Endothelial cell of umbilical vein (primary cell): ENCODE data around the gene SLC49A4. TPM values are rescaled to one million over a fixed set of nuclear protein-coding genes. Genes with fewer than 3 reads are reported as not detected.

Experiments
- BruUV-seq: library from RNA; stranded (reverse); fragments of 400-500 nt; replicated peaks from 2 replicates; lab custom pipeline; 2021; lab: Mats Ljungman, UMichigan
- CTCF ChIA-PET: fragments of 300-600, 350-600 bp; sonication (Branson Sonifier 250); formaldehyde crosslinking; loops from one replicate; lab custom pipeline; 2021; ENCODE audit warnings: antibody characterized with exemption, inconsistent platforms; lab: Charles Lee
- POLR2A ChIA-PET: fragments of 300-600, 350-600 bp; sonication (Branson Sonifier 250); formaldehyde crosslinking; loops from one replicate; lab custom pipeline; 2021; ENCODE audit warnings: antibody characterized with exemption, inconsistent platforms; lab: Charles Lee
- DNase-seq: peaks from one replicate; pipeline ENCODE4 v3.0.0-alpha.2; 2011; ENCODE audit warnings: low read depth, low spot score
- FAIRE-seq: peaks from 2 replicates; lab custom pipeline; 2011; peaks lifted over from hg19 to GRCh38; lab: Jason Lieb, UNC
- H2AFZ ChIP-seq: 2 replicates; pipeline ENCODE4 v1.6.0; 2012; ENCODE audit warnings: low read depth, low read length, control low read depth, inconsistent platforms
- H3K27ac ChIP-seq: 2 replicates; pipeline ENCODE4 v1.5.1; 2011; ENCODE audit warnings: low read depth, mild to moderate bottlenecking, control low read depth, low read length, moderate library complexity; ENCODE audit not compliant: insufficient read depth
- H3K27me3 ChIP-seq, 2 experiments: 2 replicates each; pipeline versions ENCODE4 v1.6.0 to v1.6.1; 2011; ENCODE audit warnings: low read length in 2 of 2, mixed read lengths in 1 of 2; ENCODE audit not compliant: control insufficient read depth in 2 of 2, insufficient read depth in 2 of 2
- H3K36me3 ChIP-seq, 2 experiments: 2 replicates in 1 of 2; 3 replicates in 1 of 2; pipeline ENCODE4 v1.5.1; 2011; ENCODE audit warnings: low read length in 2 of 2, mild to moderate bottlenecking in 1 of 2, moderate library complexity in 1 of 2; ENCODE audit not compliant: control insufficient read depth in 2 of 2, insufficient read depth in 2 of 2; ENCODE audit errors: extremely low read depth in 1 of 2
- H3K4me1 ChIP-seq: 3 replicates; pipeline ENCODE4 v1.5.1; 2011; ENCODE audit warnings: mild to moderate bottlenecking, low read length; ENCODE audit not compliant: control insufficient read depth, insufficient read depth; ENCODE audit errors: extremely low read depth
- H3K4me2 ChIP-seq: 2 replicates; pipeline ENCODE4 v1.6.1; 2011; ENCODE audit warnings: low read length, control low read depth, mixed read lengths; ENCODE audit not compliant: insufficient read depth
- H3K4me3 ChIP-seq, 3 experiments: fragments of 200-600 bp in 1 of 3; sonication (generic), shearing (Covaris generic) in 1 of 3; replicated peaks in 1 of 3; 2 replicates each; pipeline ENCODE4 v1.5.1; 2011 to 2016; ENCODE audit warnings: control low read depth in 3 of 3, low read length in 3 of 3, mild to moderate bottlenecking in 2 of 3, inconsistent platforms in 1 of 3, low read depth in 1 of 3, moderate library complexity in 1 of 3; ENCODE audit not compliant: insufficient read depth in 1 of 3
- H3K79me2 ChIP-seq: 2 replicates; pipeline ENCODE4 v1.6.0; 2012; ENCODE audit warnings: low read length, inconsistent platforms; ENCODE audit not compliant: control insufficient read depth, insufficient read depth
- H3K9ac ChIP-seq: replicated peaks from 2 replicates; pipeline ENCODE3; 2011; ENCODE audit warnings: low read length, control low read depth; ENCODE audit not compliant: insufficient read depth; ENCODE audit errors: extremely low read depth
- H3K9me1 ChIP-seq: replicated peaks from 3 replicates; pipeline ENCODE4 v1.6.0; 2011; ENCODE audit warnings: mild to moderate bottlenecking, low read length; ENCODE audit not compliant: control insufficient read depth, insufficient read depth; ENCODE audit errors: extremely low read depth
- H3K9me3 ChIP-seq: replicated peaks from 2 replicates; pipeline ENCODE4 v1.5.1; 2012; ENCODE audit warnings: low read length, inconsistent platforms; ENCODE audit not compliant: control insufficient read depth, insufficient read depth
- H4K20me1 ChIP-seq: replicated peaks from 2 replicates; pipeline ENCODE3; 2011; ENCODE audit warnings: mild to moderate bottlenecking, low read length; ENCODE audit not compliant: control insufficient read depth, insufficient read depth; ENCODE audit errors: extremely low read depth
- EZH2 ChIP-seq: IDR thresholded peaks from 2 replicates; pipeline ENCODE4 v1.6.1; 2012; ENCODE audit warnings: borderline replicate concordance, low read depth, mild to moderate bottlenecking, moderate library complexity, low read length, inconsistent platforms; ENCODE audit not compliant: severe bottlenecking
- FOS ChIP-seq: IDR thresholded peaks from 2 replicates; pipeline ENCODE4 v1.6.1; 2011; ENCODE audit warnings: mild to moderate bottlenecking, low read length, moderate library complexity, borderline replicate concordance; ENCODE audit not compliant: insufficient read depth
- MYC ChIP-seq: IDR thresholded peaks from one replicate; pipeline ENCODE4 v1.6.1; 2011; ENCODE audit warnings: mild to moderate bottlenecking, low read depth, low read length
- POLR2A ChIP-seq: IDR thresholded peaks from 2 replicates; pipeline ENCODE4 v1.6.1; 2012; ENCODE audit warnings: low read depth, mild to moderate bottlenecking, control low read depth, low read length
- dilution Hi-C: fragments of 300-500 bp; cut with MboI; formaldehyde crosslinking; loops from one replicate; pipeline ENCODE4 v1.15.0; 2019; ENCODE audit warnings: low sequenced_read_pairs; ENCODE audit not compliant: extremely low pct_ligation_motif_present
- intact Hi-C: fragments of 100-400 bp; cut with micrococcal nuclease; formaldehyde crosslinking; loops from one replicate; pipeline ENCODE4 v1.10.0; 2022
- polyA plus RNA-seq, 4 experiments: library from polyadenylated mRNA; depleted of rRNA in 3 of 4; stranded (reverse) in 3 of 4; unstranded in 1 of 4; fragments of >200 nt; gene quantifications; 2 replicates each; pipeline versions ENCODE4 v1.2.1 to v1.2.3, GENCODE V29; 2011 to 2012; ENCODE audit warnings: missing spikeins in 1 of 4
- total RNA-seq: library from RNA; stranded (reverse); gene quantifications from 2 replicates; pipeline ENCODE4 v1.2.3, GENCODE V29; 2021
- TF ChIP-seq, protein P1 (sequence below): IDR thresholded peaks from 2 replicates; pipeline ENCODE4 v1.6.1; 2011; ENCODE audit not compliant: insufficient read depth, insufficient read length
- TF ChIP-seq, protein P2 (sequence below), 2 donors: IDR thresholded peaks; 1 replicate in 1 of 2; 2 replicates in 1 of 2; pipeline ENCODE4 v1.5.1; 2011; ENCODE audit warnings: low read length in 2 of 2, mild to moderate bottlenecking in 2 of 2, moderate library complexity in 2 of 2, control low read depth in 1 of 2, inconsistent platforms in 1 of 2, low read depth in 1 of 2; ENCODE audit not compliant: insufficient read depth in 1 of 2; ENCODE audit errors: extremely low read depth in 1 of 2

Gene SLC49A4
- total and polyA plus RNA-seq, 2 donors (not counting 3 experiments of a cell fraction or from before 2014, with no cell fraction given) = 10.9 to 11.6 TPM

DNA sequence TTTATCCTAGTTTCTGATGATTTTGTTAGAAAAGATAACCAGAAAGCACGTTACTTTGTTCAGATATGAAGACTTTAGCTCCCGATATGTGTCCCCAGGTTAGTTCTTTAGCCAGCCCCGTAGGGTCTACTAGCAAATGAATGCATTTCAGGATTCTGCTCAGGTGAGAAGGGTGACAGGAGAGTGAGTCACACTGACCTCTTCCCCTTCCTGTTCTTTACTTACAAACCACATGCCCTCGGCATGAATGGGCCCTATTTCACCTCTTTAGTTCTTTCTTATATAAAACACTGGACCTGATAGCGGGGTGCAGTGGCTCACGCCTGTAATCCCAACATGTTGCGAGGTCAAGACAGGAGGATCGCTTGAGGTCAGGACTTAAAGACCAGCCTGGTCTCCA, 98.4 kb downstream of the SLC49A4 start:
- BruUV-seq = no TSS peak
- intact Hi-C loops = no loop called here
- H3K27me3 ChIP-seq = peaks cover 4 to 12% of the 10 kb centered on the region in 2 experiments
- no peaks in the 10 kb centered on the region for H3K4me1 ChIP-seq
- dilution Hi-C loops = no loop called here
- no peak for FAIRE-seq
- H2AFZ ChIP-seq = no peak overlapping the region
- ChIA-PET CTCF (no interaction called here), POLR2A (no interaction called here)
- no peak for DNase-seq
- no peaks in the 10 kb centered on the region for H3K9me3 ChIP-seq
- no peak overlapping the region for H3K9ac ChIP-seq
- no peak overlapping the region for H3K4me3 ChIP-seq
- no peak for TF ChIP-seq FOS
- TF ChIP-seq, protein P1, sequence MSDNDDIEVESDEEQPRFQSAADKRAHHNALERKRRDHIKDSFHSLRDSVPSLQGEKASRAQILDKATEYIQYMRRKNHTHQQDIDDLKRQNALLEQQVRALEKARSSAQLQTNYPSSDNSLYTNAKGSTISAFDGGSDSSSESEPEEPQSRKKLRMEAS = no peak
- no peak for TF ChIP-seq POLR2A
- no peak for TF ChIP-seq EZH2
- no peak for TF ChIP-seq MYC
- TF ChIP-seq, protein P2, sequence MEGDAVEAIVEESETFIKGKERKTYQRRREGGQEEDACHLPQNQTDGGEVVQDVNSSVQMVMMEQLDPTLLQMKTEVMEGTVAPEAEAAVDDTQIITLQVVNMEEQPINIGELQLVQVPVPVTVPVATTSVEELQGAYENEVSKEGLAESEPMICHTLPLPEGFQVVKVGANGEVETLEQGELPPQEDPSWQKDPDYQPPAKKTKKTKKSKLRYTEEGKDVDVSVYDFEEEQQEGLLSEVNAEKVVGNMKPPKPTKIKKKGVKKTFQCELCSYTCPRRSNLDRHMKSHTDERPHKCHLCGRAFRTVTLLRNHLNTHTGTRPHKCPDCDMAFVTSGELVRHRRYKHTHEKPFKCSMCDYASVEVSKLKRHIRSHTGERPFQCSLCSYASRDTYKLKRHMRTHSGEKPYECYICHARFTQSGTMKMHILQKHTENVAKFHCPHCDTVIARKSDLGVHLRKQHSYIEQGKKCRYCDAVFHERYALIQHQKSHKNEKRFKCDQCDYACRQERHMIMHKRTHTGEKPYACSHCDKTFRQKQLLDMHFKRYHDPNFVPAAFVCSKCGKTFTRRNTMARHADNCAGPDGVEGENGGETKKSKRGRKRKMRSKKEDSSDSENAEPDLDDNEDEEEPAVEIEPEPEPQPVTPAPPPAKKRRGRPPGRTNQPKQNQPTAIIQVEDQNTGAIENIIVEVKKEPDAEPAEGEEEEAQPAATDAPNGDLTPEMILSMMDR (IDR thresholded peaks at IDR 0.05; ENCODE audit: extremely low read depth in 1 of 2, insufficient read depth in 1 of 2, low read depth in 1 of 2, low read length in 2 of 2) = no peak
- no peaks in the 10 kb centered on the region for H3K9me1 ChIP-seq
- H3K79me2 ChIP-seq = no peaks in the 10 kb centered on the region
- H3K27ac ChIP-seq = no peak overlapping the region
- no peaks in the 10 kb centered on the region for H3K36me3 ChIP-seq
- no peak overlapping the region for H3K4me2 ChIP-seq
- H4K20me1 ChIP-seq = no peaks in the 10 kb centered on the region
